Activated naive CD4-positive, alpha-beta T cell treated with anti-CD3 and anti-CD28 coated beads, Interleukin-2, amount 50 U/mL, for 72 hours (primary cell): Measurements from ENCODE around the gene ABCF1. TPM values are rescaled to one million over a fixed set of nuclear protein-coding genes. Genes with fewer than 3 reads are reported as not detected.

Source experiments
- ATAC-seq, 2 donors: fragments of 150-1000 bp; cut with Tn5 transposase; 2 replicates each; pipeline ENCODE4 v1.10.0; 2021; ENCODE audit warnings: mild to moderate bottlenecking in 2 of 2, moderate library complexity in 2 of 2
- DNase-seq, 2 donors: peaks; one replicate each; pipeline ENCODE4 v3.0.0; 2021 to 2022; ENCODE audit warnings: low spot score in 2 of 2
- H3K27ac Mint-ChIP-seq, 2 donors: one replicate each; pipeline ENCODE4 v1.8.0; 2022; ENCODE audit warnings: mild to moderate bottlenecking in 2 of 2, mixed read lengths in 2 of 2
- H3K36me3 Mint-ChIP-seq, 2 donors: one replicate each; pipeline ENCODE4 v1.8.0; 2022; ENCODE audit warnings: mixed read lengths in 2 of 2
- H3K9me3 Mint-ChIP-seq, 2 donors: one replicate each; pipeline ENCODE4 v1.8.0; 2022; ENCODE audit warnings: mixed read lengths in 2 of 2
- total RNA-seq, 2 donors: library from RNA; stranded (reverse); gene quantifications; one replicate each; pipeline ENCODE4 v1.2.3, GENCODE V29; 2022

Gene ABCF1
- total RNA-seq, 2 donors from 2014 or later: 84.7 to 91.3 TPM

DNA sequence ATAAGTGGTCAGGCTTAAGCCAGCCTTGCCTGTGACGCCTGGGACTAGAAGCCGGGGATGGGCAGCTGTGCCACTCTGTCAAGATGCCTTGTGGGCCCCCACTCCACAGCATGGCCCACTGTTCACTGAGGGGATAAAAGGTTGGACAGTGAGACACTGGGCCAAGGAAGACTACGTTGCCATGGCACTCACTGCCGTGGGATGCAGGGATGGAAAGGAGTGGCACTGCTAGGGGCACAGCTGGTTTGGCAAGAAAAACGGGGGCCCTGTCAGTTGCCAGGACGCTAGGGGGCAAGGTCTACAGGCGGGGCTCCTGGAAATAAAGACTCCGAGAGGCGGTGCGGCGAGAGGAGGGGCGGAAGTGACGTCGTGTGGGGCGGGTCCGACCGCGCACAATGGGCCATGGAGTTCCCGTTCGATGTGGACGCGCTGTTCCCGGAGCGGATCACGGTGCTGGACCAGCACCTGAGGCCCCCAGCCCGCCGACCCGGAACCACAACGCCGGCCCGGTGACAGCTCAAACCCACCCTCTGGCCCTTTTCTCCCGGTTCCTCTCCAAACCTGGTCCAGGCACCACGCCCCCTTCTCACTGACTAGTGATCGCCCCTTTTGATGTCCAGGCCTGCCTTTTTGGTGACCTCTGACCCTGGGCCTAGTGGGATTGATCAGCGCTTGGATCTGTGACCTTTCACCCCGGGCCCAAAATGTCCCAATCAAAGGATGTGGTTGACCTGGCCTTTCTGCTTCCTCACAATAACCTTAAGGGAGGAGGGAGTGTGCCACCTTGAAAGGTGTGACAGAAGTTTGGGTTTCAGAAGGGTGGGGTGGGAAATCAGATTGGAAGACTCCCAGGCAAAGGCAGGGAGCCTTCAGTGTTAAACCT, 55.5 kb downstream of the ABCF1 start, which contains the start of gene ATAT1:
TSS of gene ATAT1 (plus strand) at position 391 of the 883 bp plus-strand sequence.
- peak; percentile 80 to 83 for DNase-seq
- H3K9me3 Mint-ChIP-seq: no peaks in the 10 kb centered on the region
- H3K36me3 Mint-ChIP-seq: peaks cover 14 to 18% of the 10 kb centered on the region in 2 donors
- ATAC-seq: peak; percentile 97 to 99
- H3K27ac Mint-ChIP-seq: peak within 1 kb of the TSS; percentile 94 to 97

DNA sequence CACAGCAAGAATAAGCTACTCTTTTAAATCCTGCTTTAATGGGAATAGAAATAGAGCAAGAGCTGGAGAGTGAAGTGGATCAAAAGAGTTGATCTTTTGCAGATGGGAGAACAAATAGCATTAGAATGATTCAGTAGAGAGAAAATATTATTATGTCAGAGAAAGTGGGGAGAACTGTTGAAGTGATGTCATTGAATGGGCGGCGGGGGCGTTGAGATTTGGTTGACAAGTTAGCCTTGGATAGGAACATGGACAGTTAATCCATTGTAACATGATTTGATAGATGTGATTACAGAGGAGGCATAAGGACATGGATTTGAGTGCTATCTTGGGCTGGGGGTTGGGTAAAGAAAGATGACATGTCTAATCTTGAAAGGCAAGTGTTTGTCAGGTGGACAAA, 64.6 kb downstream of the ABCF1 start:
- DNase-seq (no peak), ATAC-seq (no peak)
- no peak overlapping the region for H3K27ac Mint-ChIP-seq

DNA sequence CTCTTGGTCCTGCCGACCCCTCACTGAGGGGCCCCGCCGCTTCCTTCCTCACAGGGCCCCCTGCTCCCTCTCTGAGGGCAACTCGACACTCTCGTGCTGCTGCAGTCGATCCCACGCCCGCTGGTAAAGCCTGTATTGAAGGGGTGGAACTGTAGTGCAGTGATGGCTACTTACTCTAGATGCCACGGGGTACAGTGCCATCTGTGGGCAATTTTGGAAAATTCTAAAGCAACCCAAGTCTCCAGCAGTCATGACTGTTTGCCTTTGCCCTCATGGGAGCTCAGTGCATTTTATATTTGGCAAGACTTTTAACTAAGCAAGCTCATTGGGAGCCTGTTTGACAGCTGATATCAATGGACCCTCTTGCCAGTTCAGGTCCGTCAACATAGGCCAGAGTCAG, 69.2 kb downstream of the ABCF1 start:
- H3K27ac Mint-ChIP-seq: no peak overlapping the region
- H3K9me3 Mint-ChIP-seq: no peaks in the 10 kb centered on the region
- no peak for ATAC-seq
- no peak for DNase-seq
- no peaks in the 10 kb centered on the region for H3K36me3 Mint-ChIP-seq

More for the DNA sequence above, 64.6 kb downstream of the ABCF1 start:
- Mint-ChIP-seq H3K36me3 (peaks cover 0 to 13% of the 10 kb centered on the region in 2 donors), H3K9me3 (no peaks in the 10 kb centered on the region)

DNA sequence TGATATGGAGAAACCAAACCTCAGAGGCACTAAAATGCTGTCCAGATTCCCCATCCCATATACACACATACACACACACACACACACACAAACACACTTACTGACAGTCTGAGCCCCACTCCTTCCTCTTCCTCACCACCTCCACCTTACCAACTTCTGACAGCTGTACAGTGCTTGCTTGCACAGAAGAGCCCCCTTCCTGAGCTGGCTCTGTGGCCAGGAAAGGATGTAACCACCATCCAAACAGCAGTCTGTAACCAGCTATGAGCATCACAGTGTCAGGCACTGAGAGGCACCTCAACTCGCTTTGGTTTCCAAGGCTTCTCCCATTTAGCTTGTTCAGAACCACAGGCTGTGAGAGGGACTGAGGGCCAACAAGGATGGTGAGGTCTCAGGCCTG, 69.8 kb downstream of the ABCF1 start:
- ATAC-seq: no peak
- no peak for DNase-seq
- H3K27ac Mint-ChIP-seq: peak overlapping the region in 1 of 2 donors; percentile 81

More for the DNA sequence above, 69.8 kb downstream of the ABCF1 start:
- Mint-ChIP-seq H3K9me3 (no peaks in the 10 kb centered on the region), H3K36me3 (no peaks in the 10 kb centered on the region)

Other genes starting within 250 kb of the ABCF1 start
- gene TRIM39, start 244.5 kb upstream of the ABCF1 start, total RNA-seq: 10 to 100 TPM; 14.2 to 17.1 TPM
- 10 to 100 TPM; 20.8 to 49.9 TPM for gene RPP21, start 226.3 kb upstream of the ABCF1 start, total RNA-seq
- 100 to 1,000 TPM; 493 to 574 TPM for gene HLA-E, start 81.9 kb upstream of the ABCF1 start, total RNA-seq
- gene GNL1, start 15.0 kb upstream of the ABCF1 start, total RNA-seq: 100 to 1,000 TPM; 107 to 139 TPM
- 10 to 100 TPM; 19.8 to 27.4 TPM for gene PRR3, start 14.1 kb upstream of the ABCF1 start, total RNA-seq
- gene PPP1R10, start 45.8 kb downstream of the ABCF1 start, total RNA-seq: 10 to 100 TPM; 92.1 to 96.8 TPM
- gene MRPS18B, start 46.4 kb downstream of the ABCF1 start, total RNA-seq: 100 to 1,000 TPM in 1 of 2 donors, 10 to 100 TPM in 1; 99.8 to 100 TPM
- 10 to 100 TPM; 14.5 to 15.1 TPM for gene ATAT1, start 55.4 kb downstream of the ABCF1 start, total RNA-seq
- gene C6orf136, start 75.7 kb downstream of the ABCF1 start, total RNA-seq: 10 to 100 TPM; 20.5 to 81.5 TPM
- 10 to 100 TPM; 31.7 to 37.5 TPM for gene DHX16, start 101.6 kb downstream of the ABCF1 start, total RNA-seq
- 100 to 1,000 TPM; 184 to 274 TPM for gene PPP1R18, start 115.2 kb downstream of the ABCF1 start, total RNA-seq
- 10 to 100 TPM; 35.7 to 53.5 TPM for gene NRM, start 119.5 kb downstream of the ABCF1 start, total RNA-seq
- gene MDC1, start 145.8 kb downstream of the ABCF1 start, total RNA-seq: 100 to 1,000 TPM in 1 of 2 donors, 10 to 100 TPM in 1; 84.2 to 127 TPM
- gene TUBB, start 148.9 kb downstream of the ABCF1 start, total RNA-seq: 1,000 to 10,000 TPM; 1,507 to 1,783 TPM
- 100 to 1,000 TPM; 194 to 219 TPM for gene FLOT1, start 171.2 kb downstream of the ABCF1 start, total RNA-seq
- 100 to 1,000 TPM in 1 of 2 donors, 10 to 100 TPM in 1; 70.0 to 279 TPM for gene IER3, start 173.1 kb downstream of the ABCF1 start, total RNA-seq